IMR-90 (cell line): ENCODE data around the gene CHCHD1. TPM values are rescaled to one million over a fixed set of nuclear protein-coding genes. Genes with fewer than 3 reads are reported as not detected.
"Not testable (repeated sequence)": the region's sequence is repeated elsewhere in the genome, so short reads cannot be mapped to it uniquely, and the experiment has no call there.

Experiments used
- ATAC-seq: fragments of 200-7000 bp; cut with Tn5 transposase; 2 replicates; pipeline ENCODE4 v1.9.1; 2020; ENCODE audit warnings: low read depth, mild to moderate bottlenecking, moderate library complexity
- BruUV-seq: library from RNA; stranded (reverse); fragments of 400-500 nt; replicated peaks from 2 replicates; lab custom pipeline; 2021; lab: Mats Ljungman, UMichigan
- CTCF ChIA-PET: fragments of 300-600 bp; formaldehyde crosslinking; extraction: SDS; loops from one replicate; lab custom pipeline; 2021; ENCODE audit warnings: antibody characterized with exemption; lab: Yijun Ruan, JAX
- POLR2A ChIA-PET: fragments of 300-600 bp; sonication (Branson Sonifier 250); formaldehyde crosslinking; loops from one replicate; lab custom pipeline; 2022; ENCODE audit warnings: antibody characterized with exemption; ENCODE audit not compliant: unreplicated experiment; lab: Charles Lee
- DNase-seq: peaks from one replicate; pipeline ENCODE4 v3.0.0; 2013
- H2AFZ ChIP-seq: replicated peaks from 2 replicates; pipeline ENCODE3; 2013; ENCODE audit warnings: low read length, mild to moderate bottlenecking; ENCODE audit not compliant: poor library complexity
- H2AK5ac ChIP-seq: 2 replicates; pipeline ENCODE4 v1.6.1; 2013; ENCODE audit warnings: low read depth, low read length, inconsistent platforms
- H2AK9ac ChIP-seq: replicated peaks from 2 replicates; pipeline ENCODE3; 2013; ENCODE audit warnings: mild to moderate bottlenecking, low read depth, low read length, moderate library complexity; ENCODE audit not compliant: poor library complexity
- H2BK120ac ChIP-seq: 2 replicates; pipeline ENCODE4 v1.6.1; 2013; ENCODE audit warnings: low read depth, low read length, inconsistent platforms
- H2BK15ac ChIP-seq: 3 replicates; pipeline ENCODE4 v1.6.1; 2013; ENCODE audit warnings: low read depth, low read length, inconsistent platforms
- H2BK20ac ChIP-seq: 2 replicates; pipeline ENCODE4 v1.6.1; 2013; ENCODE audit warnings: low read depth, mild to moderate bottlenecking, inconsistent platforms, low read length, moderate library complexity
- H2BK5ac ChIP-seq: 2 replicates; pipeline ENCODE4 v1.6.1; 2013; ENCODE audit warnings: mild to moderate bottlenecking, low read depth, low read length, inconsistent platforms; ENCODE audit not compliant: poor library complexity, severe bottlenecking
- H3K14ac ChIP-seq: replicated peaks from 2 replicates; pipeline ENCODE4 v1.6.1; 2013; ENCODE audit warnings: low read depth, low read length, inconsistent platforms
- H3K18ac ChIP-seq: 2 replicates; pipeline ENCODE4 v1.6.1; 2013; ENCODE audit warnings: low read depth, low read length, control low read depth
- H3K23ac ChIP-seq: 2 replicates; pipeline ENCODE4 v1.6.1; 2013; ENCODE audit warnings: low read depth, low read length, inconsistent platforms
- H3K27ac ChIP-seq: 2 replicates; pipeline ENCODE4 v1.5.1; 2013; ENCODE audit warnings: mild to moderate bottlenecking, control low read depth, low read length; ENCODE audit not compliant: insufficient read depth
- H3K27me3 ChIP-seq: 2 replicates; pipeline ENCODE4 v1.6.1; 2013; ENCODE audit warnings: low read length; ENCODE audit not compliant: control insufficient read depth, insufficient read depth
- H3K36me3 ChIP-seq: 2 replicates; pipeline ENCODE4 v1.6.1; 2013; ENCODE audit warnings: low read length, mixed read lengths; ENCODE audit not compliant: control insufficient read depth, insufficient read depth
- H3K4ac ChIP-seq: 2 replicates; pipeline ENCODE4 v1.6.1; 2013; ENCODE audit warnings: low read depth, low read length, inconsistent platforms
- H3K4me1 ChIP-seq: 2 replicates; pipeline ENCODE4 v1.6.1; 2013; ENCODE audit warnings: low read length, mixed read lengths; ENCODE audit not compliant: control insufficient read depth, insufficient read depth
- H3K4me2 ChIP-seq: 2 replicates; pipeline ENCODE4 v1.6.1; 2013; ENCODE audit warnings: low read depth, mild to moderate bottlenecking, control low read depth, low read length, moderate library complexity
- H3K4me3 ChIP-seq: 2 replicates; pipeline ENCODE4 v1.5.1; 2013; ENCODE audit warnings: low read depth, mild to moderate bottlenecking, control low read depth, low read length, moderate library complexity; ENCODE audit not compliant: insufficient read depth
- H3K56ac ChIP-seq: 2 replicates; pipeline ENCODE4 v1.6.1; 2013; ENCODE audit warnings: low read length, inconsistent platforms; ENCODE audit not compliant: insufficient read depth; ENCODE audit errors: extremely low read depth
- H3K79me1 ChIP-seq, 2 experiments: 2 replicates each; pipeline ENCODE4 v1.6.1; 2013; ENCODE audit warnings: low read length in 2 of 2, inconsistent platforms in 1 of 2, low read depth in 1 of 2
- H3K9ac ChIP-seq: 2 replicates; pipeline ENCODE4 v1.6.1; 2013; ENCODE audit warnings: low read depth, low read length, control low read depth
- H3K9me1 ChIP-seq: 2 replicates; pipeline ENCODE4 v1.6.1; 2013; ENCODE audit warnings: low read length, inconsistent platforms; ENCODE audit not compliant: insufficient read depth
- H3K9me3 ChIP-seq: 2 replicates; pipeline ENCODE4 v1.6.1; 2013; ENCODE audit warnings: low read length; ENCODE audit not compliant: control insufficient read depth, insufficient read depth
- H4K20me1 ChIP-seq: 2 replicates; pipeline ENCODE4 v1.6.1; 2013; ENCODE audit warnings: low read length, inconsistent platforms; ENCODE audit not compliant: insufficient read depth
- H4K5ac ChIP-seq: 2 replicates; pipeline ENCODE4 v1.6.1; 2013; ENCODE audit warnings: mild to moderate bottlenecking, low read depth, low read length, control low read depth
- H4K8ac ChIP-seq, 2 experiments: 2 replicates each; pipeline ENCODE4 v1.6.1; 2013; ENCODE audit warnings: low read depth in 2 of 2, low read length in 2 of 2, control low read depth in 1 of 2, inconsistent platforms in 1 of 2
- H4K91ac ChIP-seq: 2 replicates; pipeline ENCODE4 v1.6.1; 2013; ENCODE audit warnings: low read depth, low read length, inconsistent platforms; ENCODE audit not compliant: insufficient read depth
- WGBS, 2 experiments: methylation state at CpG; one replicate each; pipeline versions ENCODE4 v1.1.5 to v1.1.7; 2013; ENCODE audit warnings: missing lambda C conversion rate in 2 of 2; ENCODE audit not compliant: insufficient read length in 1 of 2; ENCODE audit errors: extremely low coverage in 2 of 2; 5-methylcytosine and 5-hydroxymethylcytosine counted together
- dilution Hi-C: fragments of 300-500 bp; cut with HindIII; formaldehyde crosslinking; loops from one replicate; pipeline ENCODE4 v1.14.3; 2018; ENCODE audit warnings: low sequenced_read_pairs; ENCODE audit not compliant: unreplicated experiment
- in situ Hi-C: fragments of 300-500 bp; cut with MboI; formaldehyde crosslinking; loops from 3 replicates; pipeline ENCODE4 v1.14.3; 2019; ENCODE audit warnings: low sequenced_read_pairs, inconsistent platforms, mixed read lengths
- intact Hi-C: fragments of 100-400 bp; cut with micrococcal nuclease; formaldehyde crosslinking; loops from 2 replicates; pipeline ENCODE4 v1.10.0; 2022
- polyA plus RNA-seq, 3 experiments: library from polyadenylated mRNA; depleted of rRNA; stranded (reverse); fragments of >200 nt; gene quantifications; 2 replicates each; pipeline ENCODE4 v1.2.3, GENCODE V29; 2012; ENCODE audit warnings: low replicate concordance in 1 of 3
- total RNA-seq: library from RNA; depleted of rRNA; stranded (reverse); fragments of >200 nt; gene quantifications from 2 replicates; pipeline ENCODE4 v1.2.3, GENCODE V29; 2012

CHCHD1 gene
- total and polyA plus RNA-seq, 2 of the 4 experiments (the other 2 are of a cell fraction): 11.5 to 21.0 TPM

DNA sequence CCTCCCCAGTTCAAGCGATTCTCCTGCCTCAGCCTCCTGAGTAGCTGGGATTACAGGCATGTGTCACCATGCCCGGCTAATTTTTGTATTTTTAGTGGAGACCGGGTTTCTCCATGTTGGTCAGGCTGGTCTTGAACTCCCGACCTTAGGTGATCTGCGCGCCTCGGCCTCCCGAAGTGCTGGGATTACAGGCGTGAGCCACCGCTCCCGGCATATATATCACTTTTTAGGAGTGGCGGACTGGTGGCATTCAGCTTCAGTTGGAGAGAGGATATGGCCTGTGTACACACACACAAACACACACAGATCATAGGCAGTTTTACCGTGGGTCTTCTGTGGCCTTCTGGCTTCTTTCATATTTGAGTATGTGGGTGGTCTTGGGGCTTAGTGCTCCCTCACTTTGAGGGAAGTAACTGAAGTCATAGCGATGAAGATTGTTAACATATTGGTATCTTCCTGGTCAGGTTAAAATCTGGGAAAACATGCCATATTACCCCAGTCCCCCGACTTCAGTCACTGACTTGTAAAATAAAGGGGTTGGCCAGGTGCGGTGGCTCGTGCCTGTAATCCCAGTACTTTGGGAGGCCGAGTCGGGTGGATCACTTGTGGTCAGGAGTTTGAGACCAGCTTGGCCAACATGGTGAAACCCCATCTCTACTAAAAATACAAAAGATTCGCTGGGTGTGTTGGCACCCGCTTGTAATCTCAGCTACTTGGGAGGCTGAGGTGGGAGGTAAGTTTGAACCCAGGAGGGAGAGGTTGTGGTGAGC lies 5.4 kb downstream of the CHCHD1 start:
- intact Hi-C loops, H3K4me3 ChIP-seq: not testable (repeated sequence)
- CTCF ChIA-PET: interaction anchor here (1.2 kb wide), 1 partner anchor 92 kb away, joined by 4 read pairs; no protein-coding TSS in a partner anchor

More for the DNA sequence above, 5.4 kb downstream of the CHCHD1 start:
- H3K4ac ChIP-seq, dilution Hi-C loops, H2BK120ac ChIP-seq, H2AK5ac ChIP-seq, BruUV-seq, H2BK15ac ChIP-seq, H3K27ac ChIP-seq, H3K56ac ChIP-seq, in situ Hi-C loops, H2BK20ac ChIP-seq, H4K8ac ChIP-seq, ATAC-seq, DNase-seq, H4K91ac ChIP-seq, H2BK5ac ChIP-seq, H2AFZ ChIP-seq, H3K9ac ChIP-seq, H3K4me1 ChIP-seq, H3K27me3 ChIP-seq, H3K18ac ChIP-seq, H3K14ac ChIP-seq, H2AK9ac ChIP-seq, POLR2A ChIA-PET, H4K5ac ChIP-seq, H3K9me3 ChIP-seq: not testable (repeated sequence)
- Histone ChIP-seq H3K4me2 (peak overlapping the region; percentile 47; the same call in 1 of the 2 replicates), H3K79me1 (peaks cover 14 to 55% of the 10 kb centered on the region in 2 experiments), H3K36me3 (peaks cover 33% of the 10 kb centered on the region), H3K23ac (peak overlapping the region; percentile 59; the same call in 1 of the 2 replicates), H3K9me1 (peaks cover 13% of the 10 kb centered on the region; the same call in 1 of the 2 replicates), H4K20me1 (peaks cover 37% of the 10 kb centered on the region)
- WGBS, 2 experiments: 97% methylated on average over 4 of the region's 21 CpGs; no CpG with 5 or more reads in 1 of the 2 experiments
